IPS-18a (cell line): ENCODE data around the gene METAP1D.
"Not testable (repeated sequence)": the region's sequence is repeated elsewhere in the genome, so short reads cannot be mapped to it uniquely, and the experiment has no call there.

Source experiments
- H3K27ac ChIP-seq: one replicate; pipeline ENCODE4 v1.5.1; 2013; ENCODE audit warnings: low read length
- H3K27me3 ChIP-seq: one replicate; pipeline ENCODE4 v1.6.1; 2013; ENCODE audit warnings: mild to moderate bottlenecking, low read length; ENCODE audit not compliant: control insufficient read depth, insufficient read depth
- H3K36me3 ChIP-seq: one replicate; pipeline ENCODE4 v1.6.1; 2013; ENCODE audit warnings: low read depth, low read length; ENCODE audit not compliant: control insufficient read depth
- H3K4me1 ChIP-seq: one replicate; pipeline ENCODE4 v1.6.1; 2013; ENCODE audit warnings: low read depth, low read length; ENCODE audit not compliant: control insufficient read depth
- H3K4me3 ChIP-seq: one replicate; pipeline ENCODE4 v1.5.1; 2013; ENCODE audit warnings: low read length
- H3K9ac ChIP-seq: one replicate; pipeline ENCODE4 v1.6.1; 2013; ENCODE audit warnings: mild to moderate bottlenecking, low read length, moderate library complexity
- H3K9me3 ChIP-seq: one replicate; pipeline ENCODE4 v1.6.1; 2013; ENCODE audit warnings: low read depth, low read length; ENCODE audit not compliant: control insufficient read depth

METAP1D gene

DNA sequence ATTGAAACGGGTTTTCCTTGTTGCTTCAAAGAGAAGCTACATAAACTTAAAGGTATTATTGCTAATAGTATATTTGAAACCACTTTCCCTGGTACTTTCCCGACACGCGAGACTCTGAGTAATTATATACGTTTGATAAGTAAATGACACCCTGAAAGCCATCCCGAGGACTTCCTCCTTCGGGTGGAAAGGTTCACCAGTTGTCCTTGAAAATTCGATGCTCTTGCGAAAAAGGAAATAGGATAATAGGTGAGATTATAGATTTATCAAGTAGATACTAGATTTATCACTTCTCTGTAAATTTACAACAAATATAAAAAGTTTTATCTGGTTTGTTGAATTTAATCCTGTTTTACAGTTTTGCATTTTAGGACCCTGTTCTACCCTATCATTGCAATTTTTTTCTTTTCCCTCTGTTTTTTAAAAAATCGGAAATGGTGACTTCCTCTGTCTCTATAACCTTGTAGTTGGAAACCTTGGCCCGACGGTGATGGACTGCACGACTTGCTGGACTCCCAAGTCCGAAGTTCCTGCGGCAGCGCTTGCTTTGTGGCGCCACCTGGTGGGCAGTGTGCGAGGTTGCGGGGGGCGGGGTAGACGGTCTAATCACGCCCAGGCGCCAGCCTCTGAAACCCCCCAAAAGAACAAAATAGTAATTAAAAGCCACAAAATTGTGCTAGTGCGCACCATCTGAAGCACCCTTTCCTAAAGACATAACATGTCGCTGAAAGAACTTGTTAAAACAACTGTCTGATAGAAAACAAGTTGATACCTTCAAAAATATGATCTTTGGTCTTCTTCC, 103.9 kb downstream of the METAP1D start:
- Histone ChIP-seq H3K27me3 (peaks cover 98% of the 10 kb centered on the region), H3K9me3 (no peaks in the 10 kb centered on the region), H3K4me1 (peaks cover 20% of the 10 kb centered on the region), H3K36me3 (no peaks in the 10 kb centered on the region), H3K9ac (no peak overlapping the region), H3K4me3 (peak overlapping the region; percentile 25), H3K27ac (no peak overlapping the region)

DNA sequence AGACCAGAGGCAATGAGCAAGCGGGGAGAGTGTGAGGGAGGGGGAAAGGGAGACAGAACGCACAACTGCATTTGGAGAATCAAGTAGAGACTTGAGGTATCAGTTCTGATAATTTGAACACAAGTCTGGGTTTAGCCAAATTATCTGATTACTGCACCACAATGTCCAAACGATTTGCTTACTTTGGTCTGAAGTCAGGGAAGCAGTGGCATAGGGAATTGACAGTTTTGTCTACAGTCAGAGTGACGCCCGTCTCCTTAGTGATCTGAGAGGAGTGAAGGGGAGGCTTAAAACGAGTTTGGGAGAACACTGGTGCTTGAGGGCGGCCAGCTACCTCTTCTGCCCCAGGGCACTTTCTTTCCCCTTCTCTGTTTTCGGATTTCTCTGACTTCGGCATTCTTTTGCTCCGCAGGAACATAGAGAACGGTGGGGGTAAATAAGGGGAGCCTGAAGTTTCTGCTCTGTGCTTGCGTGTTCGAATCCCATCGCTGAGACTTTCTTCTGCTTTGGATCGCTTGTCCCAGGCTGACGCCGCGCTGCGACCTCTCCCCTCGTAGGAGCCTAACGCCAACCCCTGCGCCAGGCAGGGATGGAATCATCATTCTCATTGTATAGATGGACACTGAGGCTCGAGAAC, 105.8 kb downstream of the METAP1D start:
- H3K9me3 ChIP-seq = no peaks in the 10 kb centered on the region
- H3K27me3 ChIP-seq = peaks cover 98% of the 10 kb centered on the region
- H3K4me3 ChIP-seq = peak overlapping the region; percentile 58
- no peaks in the 10 kb centered on the region for H3K36me3 ChIP-seq
- no peak overlapping the region for H3K9ac ChIP-seq
- H3K4me1 ChIP-seq = peaks cover 19% of the 10 kb centered on the region
- H3K27ac ChIP-seq = no peak overlapping the region

DNA sequence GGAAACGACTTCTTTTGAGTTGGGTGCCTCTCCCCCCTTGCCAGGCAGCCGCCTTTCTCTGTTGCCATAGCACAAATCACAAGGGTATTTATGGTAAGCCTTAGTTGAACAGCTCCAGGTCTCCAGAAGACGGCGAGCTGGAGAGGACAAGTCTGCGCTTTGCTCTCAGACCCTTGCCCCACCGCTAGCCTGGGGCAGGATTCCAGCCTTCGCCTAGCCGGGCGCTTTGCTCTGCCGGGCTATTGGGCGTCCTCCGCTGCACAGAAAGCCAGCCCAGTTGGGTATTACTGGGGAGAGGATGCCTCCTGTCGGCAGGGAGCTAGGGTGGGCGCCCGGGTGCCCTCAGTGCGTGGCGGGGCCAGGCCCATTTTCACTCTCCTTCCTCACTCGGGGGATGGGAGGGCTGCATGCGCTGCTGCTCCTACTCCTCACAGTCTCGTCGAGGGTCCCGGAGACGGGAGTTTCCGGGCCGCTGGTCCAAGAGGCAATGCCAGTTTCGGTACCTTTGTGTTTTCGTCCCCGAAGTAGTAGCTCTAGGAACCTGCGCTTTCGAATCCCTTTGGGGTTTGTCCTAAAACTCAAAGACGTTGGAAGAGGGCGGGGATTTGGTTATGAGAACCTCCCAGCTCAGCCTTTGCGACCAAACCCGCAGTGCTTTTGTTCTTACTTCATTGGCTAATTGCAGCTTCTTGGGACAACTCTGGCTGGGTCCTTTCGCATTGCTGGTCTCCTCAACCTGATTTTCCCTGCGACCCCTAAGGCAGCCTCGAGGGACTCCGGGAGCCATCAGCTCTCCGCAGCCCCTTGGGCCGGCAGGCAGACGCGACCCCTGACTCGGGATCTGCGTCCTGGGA, 106.6 kb downstream of the METAP1D start:
- Histone ChIP-seq H3K27me3 (peaks cover 96% of the 10 kb centered on the region), H3K9me3 (no peaks in the 10 kb centered on the region), H3K4me3 (peak overlapping the region; percentile 58), H3K4me1 (peaks cover 19% of the 10 kb centered on the region), H3K36me3 (no peaks in the 10 kb centered on the region), H3K27ac (no peak overlapping the region), H3K9ac (peak overlapping the region; percentile 1)

DNA sequence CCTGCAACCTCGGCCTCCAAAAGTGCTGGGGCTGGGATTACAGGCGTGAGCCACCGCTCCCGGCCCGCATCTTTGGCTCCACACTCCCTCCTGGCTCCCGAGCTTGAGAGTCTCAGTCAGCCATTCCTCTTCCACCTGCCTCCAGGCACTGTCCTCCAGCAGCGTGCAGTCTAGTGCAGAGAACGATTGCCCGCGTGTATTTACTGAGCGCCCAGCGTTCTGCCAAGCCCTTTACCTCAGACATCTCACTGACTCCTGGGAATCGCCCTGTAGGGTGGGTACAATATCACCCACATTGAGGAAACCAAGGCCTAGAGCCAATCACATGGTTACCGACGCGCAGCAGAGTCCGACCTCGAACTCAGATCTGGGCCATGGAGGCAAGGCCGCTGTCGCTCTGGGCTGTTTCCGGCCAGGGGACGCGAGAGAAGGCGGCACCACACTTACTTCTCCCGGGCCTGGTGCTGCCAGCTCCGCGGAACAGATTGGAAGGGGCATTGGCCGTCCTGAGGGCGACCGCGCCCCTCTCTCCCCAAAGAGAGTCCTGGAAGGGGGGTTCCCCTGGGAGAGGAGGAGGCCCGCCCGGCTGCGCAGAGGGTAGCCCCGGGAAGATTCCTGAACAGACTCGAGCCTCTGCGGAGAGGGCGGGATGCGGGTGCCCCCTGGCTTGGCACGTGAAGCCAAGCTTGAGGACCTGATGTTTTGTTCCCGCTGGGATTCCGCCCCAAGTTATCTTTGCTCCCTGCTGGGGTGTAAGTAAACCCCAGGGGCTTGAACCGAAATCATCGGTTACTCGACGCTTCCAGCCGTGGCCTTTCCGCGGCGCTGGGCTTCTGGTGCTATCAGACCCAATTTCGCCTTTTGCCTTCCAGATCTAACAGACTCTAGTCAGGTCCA, 108.2 kb downstream of the METAP1D start:
- Histone ChIP-seq H3K4me1 (peaks cover 13% of the 10 kb centered on the region), H3K36me3 (no peaks in the 10 kb centered on the region), H3K4me3 (no peak overlapping the region), H3K9ac (no peak overlapping the region), H3K27me3 (peaks cover 88% of the 10 kb centered on the region), H3K9me3 (no peaks in the 10 kb centered on the region), H3K27ac (no peak overlapping the region)

DNA sequence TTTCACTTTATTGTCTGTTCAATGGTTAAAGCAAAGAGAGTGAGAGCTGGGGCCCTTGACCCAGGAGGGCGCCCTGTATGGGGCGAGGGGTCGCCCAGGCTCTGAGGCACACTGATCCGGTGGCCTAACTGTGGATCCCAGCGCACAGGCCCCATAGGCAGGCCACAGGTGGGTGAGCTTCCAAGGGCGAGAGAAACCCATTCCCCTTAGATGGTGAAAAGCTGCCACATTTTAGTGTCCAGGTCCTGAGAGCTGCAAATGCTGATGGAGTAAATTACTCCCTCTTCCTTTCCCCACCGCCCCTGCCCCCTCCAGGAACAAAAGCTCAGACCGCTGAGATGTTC, 108.8 kb downstream of the METAP1D start:
- peaks cover 82% of the 10 kb centered on the region for H3K27me3 ChIP-seq
- no peak overlapping the region for H3K9ac ChIP-seq
- no peaks in the 10 kb centered on the region for H3K9me3 ChIP-seq
- H3K4me1 ChIP-seq = peaks cover 13% of the 10 kb centered on the region
- H3K27ac ChIP-seq = no peak overlapping the region
- no peak overlapping the region for H3K4me3 ChIP-seq
- H3K36me3 ChIP-seq = no peaks in the 10 kb centered on the region

DNA sequence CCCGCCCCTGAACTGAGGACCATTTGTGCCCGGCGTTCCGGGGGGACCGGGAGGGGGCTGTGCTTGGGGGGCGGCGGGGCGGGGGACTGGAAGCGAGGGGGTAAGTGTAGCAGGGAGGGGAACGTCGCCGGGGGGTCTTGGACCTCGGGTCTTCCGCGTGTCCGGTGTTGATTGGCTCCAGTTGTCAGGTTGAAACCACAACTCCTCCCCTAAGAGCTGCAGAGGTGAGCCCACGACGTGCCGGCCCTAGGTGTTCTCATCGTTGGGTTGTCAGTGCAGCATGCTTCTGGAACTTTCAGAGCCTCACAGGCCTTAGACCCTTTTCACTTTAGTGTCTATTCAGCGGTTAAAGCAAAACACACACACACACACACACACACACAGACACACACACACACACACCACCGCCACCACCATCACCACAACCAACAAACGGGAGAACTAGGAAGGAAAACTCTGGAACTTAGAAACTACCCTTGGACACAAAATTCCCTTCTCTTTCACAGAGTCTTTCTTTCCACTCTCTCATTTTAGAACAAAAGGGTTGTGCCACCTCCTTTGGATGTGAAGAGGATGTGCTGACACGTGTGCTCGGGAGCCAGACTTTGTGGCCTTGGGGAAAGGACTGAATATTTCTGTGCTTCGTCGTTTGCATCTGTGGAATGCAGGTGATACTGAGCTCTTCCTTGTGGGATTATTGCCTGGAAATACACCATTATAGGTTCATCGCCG, 109.7 kb downstream of the METAP1D start:
- Histone ChIP-seq H3K27me3 (peaks cover 73% of the 10 kb centered on the region), H3K27ac (no peak overlapping the region), H3K4me1 (peaks cover 13% of the 10 kb centered on the region), H3K36me3 (no peaks in the 10 kb centered on the region), H3K9me3 (no peaks in the 10 kb centered on the region), H3K9ac (no peak overlapping the region), H3K4me3 (no peak overlapping the region)

DNA sequence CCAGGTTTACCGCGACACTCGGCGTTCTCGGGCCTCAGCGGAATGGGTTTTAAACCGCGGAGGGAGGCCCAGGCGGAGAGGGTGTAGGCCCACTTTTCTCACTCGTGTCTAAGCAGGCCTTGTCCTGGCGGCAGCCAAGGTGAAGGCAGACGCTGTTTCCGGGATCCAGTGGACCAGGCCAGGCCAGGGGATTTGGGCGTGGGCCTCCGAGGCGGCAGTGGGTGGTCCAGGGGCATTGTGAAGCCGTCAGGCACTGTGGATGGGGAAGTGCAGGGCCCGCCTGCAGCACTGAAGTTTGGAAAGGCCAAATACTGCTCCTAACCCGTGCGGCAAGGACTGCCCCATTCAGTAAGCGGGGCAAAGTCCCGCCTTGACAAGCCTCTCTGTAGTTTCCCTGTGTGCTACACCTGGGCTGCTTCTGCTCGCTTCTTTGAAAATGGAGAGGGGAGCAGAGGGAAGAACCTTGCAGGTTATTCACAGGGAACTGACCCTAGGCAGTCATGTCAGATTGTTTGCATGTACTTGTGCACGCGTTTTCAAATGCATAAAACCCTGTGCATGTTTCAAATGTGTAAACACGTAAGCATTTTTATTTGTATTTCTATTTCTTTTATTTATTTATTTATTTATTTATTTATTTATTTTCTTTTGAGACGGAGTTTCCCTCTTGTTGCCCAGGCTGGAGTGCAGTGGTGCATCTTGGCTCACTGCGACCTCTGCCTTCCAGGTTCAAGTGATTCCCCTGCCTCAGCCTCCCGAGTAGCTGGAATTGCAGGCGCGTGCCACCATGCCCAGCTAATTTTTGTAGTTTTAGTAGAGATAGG, 110.4 kb downstream of the METAP1D start:
- Histone ChIP-seq H3K27me3 (peaks cover 68% of the 10 kb centered on the region), H3K27ac (no peak overlapping the region), H3K9ac (no peak overlapping the region), H3K36me3 (no peaks in the 10 kb centered on the region), H3K4me1 (peaks cover 13% of the 10 kb centered on the region), H3K4me3 (no peak overlapping the region), H3K9me3 (no peaks in the 10 kb centered on the region)

DNA sequence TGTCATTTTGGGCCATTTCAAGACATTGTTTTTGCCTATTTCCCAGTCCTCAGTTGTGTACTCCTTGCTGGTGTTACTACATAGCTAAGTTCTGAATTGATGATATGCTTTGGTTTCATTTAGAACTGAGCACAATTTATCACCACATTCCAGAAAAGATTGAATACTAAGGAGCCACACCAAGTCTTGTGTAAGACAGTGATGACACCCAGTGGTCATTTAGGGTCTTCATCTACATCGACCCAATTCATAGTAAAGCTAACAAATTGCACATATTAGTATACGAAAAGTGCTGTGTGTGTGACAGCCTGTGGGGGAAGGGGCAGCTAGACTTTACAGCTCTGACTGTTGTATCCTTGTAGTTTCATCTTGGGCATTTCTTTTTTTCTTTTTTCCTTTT, 113.9 kb downstream of the METAP1D start:
- Histone ChIP-seq H3K36me3 (no peaks in the 10 kb centered on the region), H3K27me3 (peaks cover 34% of the 10 kb centered on the region), H3K4me3 (no peak overlapping the region), H3K4me1 (peaks cover 6% of the 10 kb centered on the region), H3K9me3 (no peaks in the 10 kb centered on the region), H3K27ac (no peak overlapping the region), H3K9ac (no peak overlapping the region)

DNA sequence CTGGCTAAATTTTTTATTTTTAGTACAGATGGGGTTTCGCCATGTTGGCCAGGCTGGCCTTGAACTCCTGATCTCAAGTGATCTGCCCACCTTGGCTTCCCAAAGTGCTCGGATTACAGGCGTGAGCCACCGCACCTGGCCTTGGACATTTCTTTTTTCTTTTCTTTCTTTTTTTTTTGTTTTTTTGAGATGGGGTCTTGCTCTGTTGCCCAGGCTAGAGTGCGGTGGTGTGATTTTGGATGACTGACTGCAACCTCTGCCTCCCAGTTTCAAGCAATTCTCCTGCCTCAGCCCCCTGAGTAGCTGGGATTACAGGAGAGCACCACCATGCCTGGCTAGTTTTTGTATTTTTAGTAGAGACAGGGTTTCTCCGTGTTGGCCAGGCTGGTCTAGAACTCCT, 114.4 kb downstream of the METAP1D start:
- H3K4me1 ChIP-seq, H3K4me3 ChIP-seq, H3K9ac ChIP-seq, H3K27ac ChIP-seq, H3K9me3 ChIP-seq, H3K36me3 ChIP-seq: not testable (repeated sequence)
- H3K27me3 ChIP-seq = peaks cover 29% of the 10 kb centered on the region

DNA sequence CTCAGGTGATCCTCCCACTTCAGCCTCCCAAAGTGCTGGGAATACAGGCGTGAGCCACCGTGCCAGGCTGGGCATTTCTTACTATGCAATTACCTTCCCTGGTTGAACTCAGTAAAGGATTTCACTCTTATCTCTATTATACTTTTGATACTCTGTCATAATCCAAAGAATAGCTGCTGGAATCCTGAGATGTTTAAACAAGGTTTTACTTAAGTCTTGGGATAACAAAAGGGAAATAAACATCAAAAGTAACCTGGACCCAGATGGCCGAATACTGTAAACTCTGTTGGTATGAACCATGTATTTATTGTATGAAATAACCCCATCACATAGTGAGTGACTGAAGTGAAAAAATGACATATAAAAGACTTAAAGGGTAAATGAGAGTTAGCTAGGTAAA, 114.8 kb downstream of the METAP1D start:
- no peak overlapping the region for H3K9ac ChIP-seq
- no peak overlapping the region for H3K4me3 ChIP-seq
- no peak overlapping the region for H3K27ac ChIP-seq
- peaks cover 4% of the 10 kb centered on the region for H3K4me1 ChIP-seq
- no peaks in the 10 kb centered on the region for H3K9me3 ChIP-seq
- no peaks in the 10 kb centered on the region for H3K36me3 ChIP-seq
- peaks cover 25% of the 10 kb centered on the region for H3K27me3 ChIP-seq
